ENCODE data around the gene PKD2L1.

GRCh38 chr10:100344241-100344788 lies 14.3 kb upstream of the PKD2L1 start:
- no peak for TF ChIP-seq EP300 (conservative IDR thresholded peaks at IDR 0.05; ENCODE audit: poor library complexity, severe bottlenecking)
- TF ChIP-seq CTCF (IDR thresholded peaks at IDR 0.05; ENCODE audit: poor library complexity, severe bottlenecking), result no peak
- no peak for TF ChIP-seq SMC3 (conservative IDR thresholded peaks at IDR 0.05; ENCODE audit: poor library complexity)
